Body of pancreas (tissue), 4 donors: ENCODE results near the gene POR. TPM values are rescaled to one million over a fixed set of nuclear protein-coding genes. Genes with fewer than 3 reads are reported as not detected.

Source experiments
- ATAC-seq: fragments of 150-250 bp; one replicate; pipeline ENCODE4 v1.9.1; 2016
- DNase-seq, 4 donors: peaks; one replicate each; pipeline ENCODE4 v3.0.0-alpha.2; 2019
- H3K27ac ChIP-seq, 4 donors: fragments of 200-600 bp; sonication (generic); 1 replicate in 3 of 4; 2 replicates in 1 of 4; pipeline versions ENCODE4 v1.5.1 to v1.6.1; 2016 to 2019; ENCODE audit warnings: mild to moderate bottlenecking in 1 of 4, mixed read lengths in 1 of 4, moderate library complexity in 1 of 4
- H3K27me3 ChIP-seq, 2 donors: fragments of 200-600 bp; sonication (generic); one replicate each; pipeline ENCODE4 v1.6.0; 2016; ENCODE audit warnings: mild to moderate bottlenecking in 1 of 2
- H3K36me3 ChIP-seq, 2 donors: fragments of 200-600 bp; sonication (generic); replicated peaks in 1 of 2; 2 replicates each; pipeline ENCODE4 v1.5.1; 2016; ENCODE audit warnings: low read depth in 2 of 2; ENCODE audit not compliant: insufficient read depth in 1 of 2
- H3K4me1 ChIP-seq: fragments of 200-600 bp; sonication (generic); one replicate; pipeline ENCODE4 v1.6.0; 2016
- H3K4me3 ChIP-seq, 2 donors: fragments of 200-600 bp; sonication (generic); 1 replicate in 1 of 2; 2 replicates in 1 of 2; pipeline ENCODE4 v1.5.1; 2016 to 2019
- H3K9me3 ChIP-seq, 3 donors: fragments of 200-600 bp; sonication (generic); 1 replicate in 2 of 3; 2 replicates in 1 of 3; pipeline ENCODE4 v1.5.1; 2016
- CTCF ChIP-seq, 7 experiments: fragments of 450-650 bp in 4 of 7; fragments of 200-600 bp in 3 of 7; sonication (generic) in 3 of 7; IDR thresholded peaks; one replicate each; pipeline ENCODE4 v1.5.1; 2016 to 2019; ENCODE audit warnings: antibody characterized with exemption in 7 of 7
- POLR2A ChIP-seq, 3 donors: fragments of 450-650 bp; IDR thresholded peaks; one replicate each; pipeline ENCODE4 v1.6.1; 2016; ENCODE audit warnings: antibody characterized with exemption in 3 of 3, mild to moderate bottlenecking in 2 of 3
- WGBS, 2 donors: methylation state at CpG; one replicate each; pipeline ENCODE4 v1.1.5; 2017; 5-methylcytosine and 5-hydroxymethylcytosine counted together
- intact Hi-C: fragments of 100-400 bp; cut with DNase I; formaldehyde crosslinking; loops from one replicate; pipeline ENCODE4 v1.15.1; 2023
- total RNA-seq, 2 donors: library from RNA; depleted of rRNA; stranded (reverse); fragments of >200 nt; gene quantifications; one replicate each; pipeline ENCODE4 v1.1.0, GENCODE V29; 2016

The POR gene
- total RNA-seq, 2 donors from 2014 or later: 54.2 to 118 TPM

DNA sequence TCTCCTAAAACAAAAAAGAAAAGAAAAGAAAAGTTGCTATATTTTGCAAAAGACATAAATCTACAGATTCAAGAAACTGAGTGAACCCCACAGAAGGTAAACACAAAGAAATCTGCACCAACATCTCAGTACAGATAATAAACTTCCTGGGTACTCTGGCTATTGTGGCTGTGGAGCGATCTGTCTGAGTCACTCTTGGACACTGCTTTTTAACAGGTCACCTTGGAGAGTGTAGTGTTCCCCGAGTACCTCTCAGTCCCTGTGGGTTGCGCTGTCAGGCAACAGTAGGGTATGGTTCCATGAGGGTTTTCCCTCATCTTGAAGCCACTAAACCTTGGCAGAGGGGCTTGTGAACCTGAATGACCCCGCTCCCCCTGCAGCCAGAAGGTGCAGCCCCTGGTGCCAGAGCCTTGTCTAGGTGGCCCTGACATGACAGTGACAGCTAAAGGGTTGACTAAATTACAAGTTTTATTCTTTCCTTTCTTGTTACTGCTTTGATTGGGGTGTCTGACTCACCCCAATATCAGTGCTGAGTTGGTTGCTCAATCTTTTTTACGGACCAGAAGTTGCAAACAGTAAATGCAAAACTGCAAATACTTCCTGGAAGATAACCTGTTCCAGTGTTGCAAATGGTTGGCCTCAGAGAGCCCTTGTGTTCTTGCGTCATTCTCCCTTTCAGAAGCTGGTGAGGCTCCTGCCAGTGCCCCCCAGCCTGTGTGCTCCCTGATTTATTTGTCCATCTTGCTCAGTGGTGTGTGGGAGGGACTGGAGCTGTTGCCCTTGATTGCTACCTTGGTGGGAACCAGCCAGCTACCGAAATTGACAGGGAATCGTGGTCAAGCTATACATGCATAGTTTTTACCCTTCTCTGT lies 30.6 kb downstream of the POR start:
- ATAC-seq (peak; percentile 81), DNase-seq (peak; percentile 27 to 77 (median 50))
- Histone ChIP-seq H3K9me3 (no peaks in the 10 kb centered on the region), H3K4me3 (no peak overlapping the region), H3K36me3 (no peaks in the 10 kb centered on the region), H3K27me3 (no peaks in the 10 kb centered on the region), H3K27ac (peak overlapping the region; percentile 28 to 81 (median 66)), H3K4me1 (peaks cover 44% of the 10 kb centered on the region)
- intact Hi-C loops: no loop called here
- WGBS, 2 donors: 55 to 67% methylated on average over 7 to 8 of the region's 8 CpGs
- peak in 1 of 3 donors; percentile 1 for TF ChIP-seq POLR2A (IDR thresholded peaks at IDR 0.05)
- TF ChIP-seq CTCF (IDR thresholded peaks at IDR 0.05): peak in 1 of 7 experiments; percentile 0

GRCh38 chr7:75946207-75946855 lies 31.4 kb downstream of the POR start:
- peaks cover 52% of the 10 kb centered on the region for H3K4me1 ChIP-seq
- 79 to 81% methylated on average over 7 to 8 of the region's 8 CpGs for WGBS, 2 donors

GRCh38 chr7:75948179-75948578 lies 33.2 kb downstream of the POR start:
- Histone ChIP-seq H3K27ac (peak overlapping the region in 1 of 4 donors; percentile 22), H3K4me1 (peaks cover 57% of the 10 kb centered on the region), H3K9me3 (no peaks in the 10 kb centered on the region), H3K4me3 (no peak overlapping the region), H3K36me3 (no peaks in the 10 kb centered on the region), H3K27me3 (no peaks in the 10 kb centered on the region)
- no peak for TF ChIP-seq POLR2A (IDR thresholded peaks at IDR 0.05)
- TF ChIP-seq CTCF (IDR thresholded peaks at IDR 0.05): no peak
- intact Hi-C loops: no loop called here
- ATAC-seq: no peak
- 68 to 70% methylated on average over 7 to 9 of the region's 9 CpGs for WGBS, 2 donors
- DNase-seq: no peak

More at GRCh38 chr7:75946207-75946855, 31.4 kb downstream of the POR start:
- H3K4me3 ChIP-seq: no peak overlapping the region
- H3K36me3 ChIP-seq: no peaks in the 10 kb centered on the region
- peak overlapping the region; percentile 28 to 81 (median 66) for H3K27ac ChIP-seq
- intact Hi-C loops: no loop called here
- DNase-seq: no peak
- peak; percentile 30 for ATAC-seq
- no peak for TF ChIP-seq POLR2A (IDR thresholded peaks at IDR 0.05)
- H3K9me3 ChIP-seq: no peaks in the 10 kb centered on the region
- H3K27me3 ChIP-seq: no peaks in the 10 kb centered on the region

GRCh38 chr7:75950111-75950681 lies 35.2 kb downstream of the POR start:
- Histone ChIP-seq H3K4me1 (peaks cover 51% of the 10 kb centered on the region), H3K4me3 (no peak overlapping the region), H3K27ac (peak overlapping the region in 3 of 4 donors; percentile 55 to 71 (median 70)), H3K27me3 (no peaks in the 10 kb centered on the region), H3K36me3 (peaks cover 0 to 5% of the 10 kb centered on the region in 2 donors), H3K9me3 (no peaks in the 10 kb centered on the region)
- intact Hi-C loops: no loop called here
- ATAC-seq: peak; percentile 43
- TF ChIP-seq CTCF (IDR thresholded peaks at IDR 0.05): peak in 2 of 7 experiments; percentile 15 to 25
- TF ChIP-seq POLR2A (IDR thresholded peaks at IDR 0.05): no peak
- peak in 1 of 4 donors; percentile 47 for DNase-seq
- WGBS, 2 donors: 37 to 39% methylated on average over 8 to 15 of the region's 15 CpGs

DNA sequence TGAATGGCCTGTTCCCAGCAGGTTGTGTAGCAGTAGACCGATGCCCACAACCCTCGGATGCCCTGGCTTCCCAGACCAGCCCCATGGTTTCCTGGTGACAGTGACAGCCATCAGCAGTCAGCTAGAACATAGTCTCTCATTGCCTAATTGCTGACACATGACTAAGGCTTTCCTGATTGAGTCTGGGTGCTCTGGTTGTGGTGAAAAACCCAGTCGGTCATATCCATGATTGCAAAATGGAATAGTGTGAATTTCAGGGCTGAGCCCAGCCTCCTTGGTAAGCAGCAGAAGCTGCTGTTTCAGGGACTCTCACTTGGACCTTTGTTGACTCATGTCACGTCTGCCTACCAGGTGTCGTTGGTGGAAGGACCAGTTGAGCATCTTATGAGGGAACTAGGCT lies 36.6 kb downstream of the POR start:
- peak in 1 of 4 donors; percentile 62 for DNase-seq
- Histone ChIP-seq H3K4me3 (no peak overlapping the region), H3K9me3 (no peaks in the 10 kb centered on the region), H3K27me3 (no peaks in the 10 kb centered on the region), H3K4me1 (peaks cover 45% of the 10 kb centered on the region), H3K36me3 (peaks cover 0 to 5% of the 10 kb centered on the region in 2 donors), H3K27ac (peak overlapping the region in 3 of 4 donors; percentile 4 to 71 (median 15))
- WGBS, 2 donors: 55 to 56% methylated on average over 3 to 5 of the region's 5 CpGs
- TF ChIP-seq CTCF (IDR thresholded peaks at IDR 0.05) (no peak), POLR2A (IDR thresholded peaks at IDR 0.05) (no peak)
- peak; percentile 9 for ATAC-seq
- intact Hi-C loops: no loop called here
